ENCODE data around the gene TRNP1. TPM values are rescaled to one million over a fixed set of nuclear protein-coding genes. Genes with fewer than 3 reads are reported as not detected.

The TRNP1 gene
- total and polyA plus RNA-seq, 3 donors from 2014 or later: 4.3 to 7.7 (median 5.7) TPM

DNA sequence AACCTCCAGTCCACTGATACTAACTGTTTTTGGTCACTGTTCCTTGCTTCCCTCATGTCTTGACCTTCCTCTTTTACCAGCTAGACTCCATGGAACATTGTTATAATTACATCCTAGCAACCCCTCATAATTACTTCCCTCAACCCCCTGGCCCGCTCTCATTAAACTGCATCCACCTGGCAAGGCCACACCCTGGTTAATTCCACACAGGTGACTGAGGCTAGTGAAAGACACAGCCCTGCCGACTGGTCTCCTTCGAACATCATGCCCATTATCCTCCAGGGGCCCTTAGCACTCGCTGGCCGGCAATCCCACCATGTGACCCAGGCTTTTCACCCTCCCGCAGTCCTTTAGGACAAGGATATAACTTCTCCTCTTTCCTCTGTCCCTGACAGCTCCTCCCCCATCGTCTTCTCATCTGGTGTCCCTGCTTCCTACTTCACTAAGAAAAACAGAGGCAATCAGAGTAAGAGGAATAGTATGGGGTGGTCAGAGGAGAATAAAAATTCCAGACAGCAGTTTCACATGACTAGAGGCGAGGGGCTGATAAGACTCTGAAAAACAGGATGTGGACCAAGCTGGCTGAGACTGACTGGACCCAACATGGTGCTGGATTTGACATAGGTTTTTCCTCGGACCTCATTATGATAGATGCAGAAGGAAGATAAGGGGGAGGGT lies 28.0 kb downstream of the TRNP1 start:
- no peak for DNase-seq
- Histone ChIP-seq H3K9me3 (no peaks in the 10 kb centered on the region), H3K27ac (no peak overlapping the region), H3K27me3 (no peaks in the 10 kb centered on the region), H3K36me3 (ENCODE audit: low read depth, missing control alignments) (no peaks in the 10 kb centered on the region), H3K4me1 (no peaks in the 10 kb centered on the region), H3K4me3 (no peak overlapping the region)
- no peak for TF ChIP-seq CTCF (IDR thresholded peaks at IDR 0.05)
- intact Hi-C loops (cut with DNase I; ENCODE audit: low total_unique reads): no loop called here
- WGBS, 2 donors: 61 to 64% methylated on average over 9 of the region's 9 CpGs

DNA sequence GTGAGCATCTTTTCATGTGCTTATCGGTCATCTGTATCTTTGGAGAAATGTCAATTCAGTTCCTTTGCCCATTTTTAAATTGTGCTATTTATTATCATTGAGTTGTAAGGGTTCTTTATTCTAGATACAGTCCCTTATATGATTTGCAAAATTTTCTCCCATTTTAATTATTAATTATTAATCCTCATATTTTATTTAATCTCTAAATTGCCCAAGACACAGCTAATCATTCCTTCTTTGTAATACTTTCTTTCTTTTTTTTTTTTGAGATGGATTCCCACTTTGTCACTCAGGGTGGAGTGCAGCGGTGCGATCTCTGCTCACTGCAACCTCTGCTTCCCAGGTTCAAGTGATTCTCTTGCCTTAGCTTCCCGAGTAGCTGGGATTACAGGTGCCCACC lies 32.2 kb downstream of the TRNP1 start:
- H3K27me3 ChIP-seq: no peaks in the 10 kb centered on the region
- H3K27ac ChIP-seq: no peak overlapping the region
- intact Hi-C loops (cut with DNase I; ENCODE audit: low total_unique reads): no loop called here
- 97% methylated on average over 4 of the region's 4 CpGs for WGBS, 2 donors
- DNase-seq: no peak
- no peak for TF ChIP-seq POLR2A (IDR thresholded peaks at IDR 0.05)
- TF ChIP-seq CTCF (IDR thresholded peaks at IDR 0.05): no peak
- H3K9me3 ChIP-seq: no peaks in the 10 kb centered on the region
- no peak overlapping the region for H3K4me3 ChIP-seq
- H3K36me3 ChIP-seq (ENCODE audit: low read depth, missing control alignments): no peaks in the 10 kb centered on the region
- H3K4me1 ChIP-seq: no peaks in the 10 kb centered on the region

- intact Hi-C loops (cut with DNase I; ENCODE audit: low total_unique reads): no loop called here
- no peaks in the 10 kb centered on the region for H3K27me3 ChIP-seq
- WGBS, 2 donors: 69 to 72% methylated on average over 19 of the region's 19 CpGs
- peaks cover 8% of the 10 kb centered on the region for H3K4me1 ChIP-seq
- no peaks in the 10 kb centered on the region for H3K36me3 ChIP-seq (ENCODE audit: low read depth, missing control alignments)
- TF ChIP-seq POLR2A (IDR thresholded peaks at IDR 0.05) (no peak), CTCF (IDR thresholded peaks at IDR 0.05) (no peak)
- no peak overlapping the region for H3K4me3 ChIP-seq
- H3K9me3 ChIP-seq: no peaks in the 10 kb centered on the region
- H3K27ac ChIP-seq: no peak overlapping the region
- DNase-seq: no peak
These were observed 33.4 kb downstream of the TRNP1 start for GRCh38 chr1:27026621-27027574.

- Histone ChIP-seq H3K27me3 (no peaks in the 10 kb centered on the region), H3K4me1 (peaks cover 11% of the 10 kb centered on the region), H3K36me3 (ENCODE audit: low read depth, missing control alignments) (no peaks in the 10 kb centered on the region), H3K27ac (no peak overlapping the region), H3K4me3 (no peak overlapping the region), H3K9me3 (no peaks in the 10 kb centered on the region)
- DNase-seq: no peak
- no peak for TF ChIP-seq POLR2A (IDR thresholded peaks at IDR 0.05)
- no peak for TF ChIP-seq CTCF (IDR thresholded peaks at IDR 0.05)
- WGBS, 2 donors: 85 to 86% methylated on average over 8 of the region's 8 CpGs
- intact Hi-C loops (cut with DNase I; ENCODE audit: low total_unique reads): no loop called here
These were observed 34.2 kb downstream of the TRNP1 start for GRCh38 chr1:27027575-27028250.

Data from testis (tissue), 3 donors.